HG03565 (cell line): ENCODE results near the gene LSAMP.
"Not testable (repeated sequence)": the region's sequence is repeated elsewhere in the genome, so short reads cannot be mapped to it uniquely, and the experiment has no call there.

Experiments
- ATAC-seq: cut with Tn5 transposase; IDR thresholded peaks from one replicate; pipeline ENCODE4 v1.9.1; 2021; ENCODE audit warnings: mild to moderate bottlenecking, moderate library complexity; ENCODE audit not compliant: unreplicated experiment

Gene LSAMP

GRCh38 chr3:116129187-116129946, 315.9 kb downstream of the LSAMP start:
- no peak for ATAC-seq

- ATAC-seq = no peak
Measured at GRCh38 chr3:116127464-116127863, 317.8 kb downstream of the LSAMP start.

- no peak for ATAC-seq
Measured at GRCh38 chr3:116124166-116124565, 321.1 kb downstream of the LSAMP start.

- no peak for ATAC-seq
Measured at GRCh38 chr3:116118475-116119169, 326.7 kb downstream of the LSAMP start.

GRCh38 chr3:116114586-116114985, 330.7 kb downstream of the LSAMP start:
- no peak for ATAC-seq

- no peak for ATAC-seq
Measured at GRCh38 chr3:116112696-116113095, 332.6 kb downstream of the LSAMP start.

- ATAC-seq = no peak
Measured at GRCh38 chr3:116111765-116112164, 333.5 kb downstream of the LSAMP start.

GRCh38 chr3:116103868-116104530, 341.3 kb downstream of the LSAMP start:
- no peak for ATAC-seq

GRCh38 chr3:116102037-116102436, 343.2 kb downstream of the LSAMP start:
- no peak for ATAC-seq

- ATAC-seq = no peak
Measured at GRCh38 chr3:116097226-116097625, 348.1 kb downstream of the LSAMP start.

GRCh38 chr3:116096631-116097030, 348.7 kb downstream of the LSAMP start:
- ATAC-seq = no peak

GRCh38 chr3:116093374-116093773, 351.9 kb downstream of the LSAMP start:
- no peak for ATAC-seq

- no peak for ATAC-seq
Measured at GRCh38 chr3:116087426-116087825, 357.9 kb downstream of the LSAMP start.

- ATAC-seq = no peak
Measured at GRCh38 chr3:116084999-116085791, 360.1 kb downstream of the LSAMP start.

- no peak for ATAC-seq
Measured at GRCh38 chr3:116083683-116084082, 361.6 kb downstream of the LSAMP start.

- ATAC-seq = no peak
Measured at GRCh38 chr3:116078561-116078960, 366.7 kb downstream of the LSAMP start.

GRCh38 chr3:116077557-116077956, 367.7 kb downstream of the LSAMP start:
- ATAC-seq = no peak

GRCh38 chr3:116077059-116077458, 368.2 kb downstream of the LSAMP start:
- no peak for ATAC-seq

GRCh38 chr3:116070516-116071278, 374.6 kb downstream of the LSAMP start:
- ATAC-seq = not testable (repeated sequence)

GRCh38 chr3:116070061-116070460, 375.2 kb downstream of the LSAMP start:
- no peak for ATAC-seq
